HG02588 (cell line): ENCODE results near the gene SYN1.

ENCODE experiments used
- ATAC-seq: cut with Tn5 transposase; IDR thresholded peaks from one replicate; pipeline ENCODE4 v1.9.1; 2021; ENCODE audit warnings: mild to moderate bottlenecking, moderate library complexity; ENCODE audit not compliant: unreplicated experiment

Gene SYN1

GRCh38 chrX:47634871-47635575 lies 15.4 kb upstream of the SYN1 start:
- no peak for ATAC-seq

- no peak for ATAC-seq
These were observed 14.3 kb upstream of the SYN1 start for GRCh38 chrX:47633689-47634590.

DNA sequence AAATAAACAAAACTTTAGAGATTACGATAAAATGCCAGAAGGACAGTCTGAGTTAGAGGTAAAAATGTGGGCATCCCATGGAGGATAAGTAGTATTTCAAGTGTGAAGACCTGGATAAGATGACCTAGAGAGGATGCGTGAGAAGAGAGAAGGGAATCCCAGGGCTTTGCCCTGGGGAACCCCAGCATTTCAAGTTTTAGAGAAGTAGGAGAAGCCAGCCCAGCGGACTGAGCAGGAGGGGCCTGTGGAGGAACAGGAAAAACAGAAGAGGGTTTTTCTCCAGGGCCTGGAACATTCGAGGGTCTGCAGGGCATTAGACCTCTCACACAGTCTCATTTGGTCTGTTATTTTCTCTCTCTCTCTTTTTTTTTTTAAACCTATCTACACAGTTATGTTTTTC lies 13.0 kb upstream of the SYN1 start:
- no peak for ATAC-seq

DNA sequence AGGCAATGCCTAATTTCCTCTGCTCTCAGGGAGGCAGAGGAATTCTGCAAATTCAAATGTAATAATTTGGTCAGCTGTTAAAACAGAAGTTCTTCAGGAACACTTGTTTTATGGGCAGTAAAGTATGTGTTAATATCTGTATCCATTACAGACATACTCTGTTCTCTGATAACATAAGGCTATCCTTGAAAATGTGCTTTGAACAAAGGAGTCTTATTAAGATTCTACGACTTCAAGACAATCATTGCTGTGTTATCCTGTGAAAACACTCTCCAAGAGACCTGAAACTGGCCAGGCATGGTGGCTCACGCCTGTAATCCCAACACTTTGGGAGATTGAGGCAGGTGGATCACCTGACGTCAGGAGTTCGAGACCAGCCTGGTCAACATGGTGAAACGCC lies 12.0 kb upstream of the SYN1 start:
- ATAC-seq, result no peak

- no peak for ATAC-seq
These were observed 10.0 kb upstream of the SYN1 start, which contains the start of gene CFP for GRCh38 chrX:47629419-47630200. TSS of gene CFP (minus strand) at chrX:47629930. CDS start at chrX:47629844, 86 bp downstream.

DNA sequence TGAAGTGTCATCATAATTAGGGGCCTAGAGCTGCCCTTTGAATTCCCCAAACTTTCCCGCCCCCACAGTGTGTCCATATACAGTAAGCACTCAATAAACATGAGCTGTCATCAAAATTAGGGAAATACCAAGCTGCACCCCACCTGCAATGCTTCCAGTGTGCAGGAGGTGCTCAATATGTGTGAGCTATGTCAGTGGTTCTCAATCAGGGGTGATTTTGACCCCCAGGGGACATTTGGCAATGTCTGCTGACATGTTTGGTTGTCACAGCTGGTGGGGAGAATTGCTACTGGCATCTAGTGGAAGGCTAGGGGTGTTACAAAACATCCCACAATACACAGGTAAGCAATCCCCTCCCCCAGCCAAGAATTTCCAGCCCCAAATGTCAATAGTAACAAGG lies 9.3 kb upstream of the SYN1 start:
- ATAC-seq, result no peak

DNA sequence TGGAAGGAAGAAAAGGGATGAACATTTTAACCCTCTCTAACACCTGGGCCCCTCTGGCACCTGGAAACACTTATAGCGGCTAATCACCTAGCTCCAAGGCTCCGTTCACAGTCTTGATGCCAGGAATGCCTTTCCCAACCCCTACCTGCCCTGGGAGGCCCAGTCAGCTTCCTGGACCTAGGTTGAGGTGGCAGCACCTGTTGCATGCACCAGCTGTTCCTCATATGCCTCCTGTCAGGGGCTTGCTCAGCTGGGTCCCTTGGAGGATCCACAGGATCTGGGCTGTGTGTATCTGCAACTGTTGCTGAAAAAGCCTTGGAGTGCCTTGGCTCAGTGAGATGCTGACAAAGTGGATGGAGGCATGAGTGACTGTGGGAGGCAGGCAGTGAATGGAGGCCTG lies 5.7 kb upstream of the SYN1 start:
- ATAC-seq, result no peak

DNA sequence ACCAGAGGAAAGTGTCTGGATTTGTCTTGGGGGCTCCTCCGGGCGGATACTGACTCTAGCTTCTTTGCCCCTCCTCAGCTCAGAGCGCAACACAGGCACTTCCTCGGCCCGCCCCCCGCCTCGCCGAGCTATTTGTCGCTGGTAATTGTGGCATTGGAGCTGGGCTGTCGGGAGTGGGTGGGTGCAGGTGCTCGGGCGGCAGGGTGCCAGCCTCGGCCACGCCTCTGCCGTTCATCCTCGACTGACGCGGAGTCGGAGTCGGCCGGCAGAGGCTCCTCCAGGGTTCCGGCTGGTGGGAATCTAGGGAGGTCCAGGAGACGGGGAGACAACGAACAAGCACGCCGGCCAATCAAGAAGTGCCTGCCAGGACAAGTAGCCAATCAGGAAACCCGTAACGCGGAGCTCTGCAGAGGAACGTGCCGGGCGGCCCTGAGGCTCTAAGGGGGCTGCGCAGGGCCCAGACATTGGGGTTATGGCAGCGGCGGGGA lies 3.9 kb upstream of the SYN1 start:
- ATAC-seq, result no peak

- ATAC-seq, result no peak
These were observed 2.2 kb upstream of the SYN1 start for GRCh38 chrX:47621851-47622250.

- ATAC-seq, result no peak
These were observed 637 bp upstream of the SYN1 start for GRCh38 chrX:47620303-47620685.

DNA sequence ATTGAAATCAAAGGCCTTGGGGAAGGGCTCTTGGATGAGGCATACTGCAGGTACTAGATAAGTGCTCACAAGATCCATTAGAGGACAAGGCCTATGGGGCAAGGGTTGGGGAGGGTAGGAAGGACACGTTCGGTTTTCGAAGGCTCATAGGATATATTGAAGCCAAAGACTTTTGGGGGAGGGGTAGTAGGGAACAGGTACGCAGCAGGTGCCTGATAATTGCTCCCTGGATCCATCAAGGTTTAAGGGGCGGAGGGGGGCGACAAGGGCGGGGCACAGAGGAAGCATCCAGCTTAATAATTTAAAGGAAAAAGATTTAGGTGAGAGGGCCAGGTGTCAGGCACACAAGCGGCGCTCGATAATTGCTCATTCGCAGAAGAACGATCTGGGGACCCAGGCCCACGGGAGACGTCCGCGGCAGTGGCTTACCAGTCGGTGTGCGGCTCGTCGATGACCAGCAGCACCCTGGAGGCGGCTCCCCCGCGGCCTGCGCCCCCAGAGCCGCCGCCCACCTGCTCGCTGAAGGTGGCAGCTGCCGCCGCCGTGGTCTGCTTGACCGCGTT lies 653 bp downstream of the SYN1 start:
- ATAC-seq, result no peak

DNA sequence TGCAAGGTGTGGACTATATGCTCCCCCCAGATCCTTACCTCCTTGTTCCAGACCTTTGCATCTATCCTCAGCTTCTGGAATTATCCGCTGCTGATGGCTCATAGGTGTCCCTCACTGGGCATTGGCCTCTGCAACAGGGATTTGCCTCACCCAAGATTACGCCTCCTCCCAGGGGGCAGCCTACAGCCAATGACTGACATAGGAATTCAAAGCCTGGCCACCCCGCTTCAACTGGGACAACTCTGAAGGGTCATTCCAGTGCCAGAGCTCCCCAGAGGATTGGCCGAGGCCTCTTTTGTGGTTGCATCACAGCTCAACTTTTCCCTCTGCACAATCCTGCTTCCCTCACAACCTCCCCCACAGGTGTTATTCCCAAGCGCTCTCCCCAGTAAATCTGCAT lies 5.0 kb downstream of the SYN1 start:
- ATAC-seq, result no peak

DNA sequence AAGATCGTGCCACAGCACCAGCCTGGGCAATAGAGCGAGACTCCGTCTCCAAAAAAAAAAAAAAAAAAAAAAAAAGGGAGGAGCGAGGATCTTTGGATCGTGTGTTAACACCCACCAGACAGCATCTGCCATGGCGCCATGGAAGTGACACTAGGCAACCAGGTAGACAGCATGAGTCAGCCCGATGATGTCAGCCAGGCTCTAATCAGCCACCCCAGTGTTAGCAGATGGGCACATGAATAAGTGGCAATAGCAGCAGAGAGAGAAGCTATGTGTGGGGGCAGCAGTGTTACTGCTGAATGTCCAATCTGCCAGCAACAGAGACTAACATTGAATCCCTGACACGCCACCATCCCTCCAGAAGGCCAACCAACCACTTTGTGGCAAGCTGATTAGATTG lies 6.6 kb downstream of the SYN1 start:
- no peak for ATAC-seq

- ATAC-seq, result no peak
These were observed 7.2 kb downstream of the SYN1 start for GRCh38 chrX:47612418-47612817.

DNA sequence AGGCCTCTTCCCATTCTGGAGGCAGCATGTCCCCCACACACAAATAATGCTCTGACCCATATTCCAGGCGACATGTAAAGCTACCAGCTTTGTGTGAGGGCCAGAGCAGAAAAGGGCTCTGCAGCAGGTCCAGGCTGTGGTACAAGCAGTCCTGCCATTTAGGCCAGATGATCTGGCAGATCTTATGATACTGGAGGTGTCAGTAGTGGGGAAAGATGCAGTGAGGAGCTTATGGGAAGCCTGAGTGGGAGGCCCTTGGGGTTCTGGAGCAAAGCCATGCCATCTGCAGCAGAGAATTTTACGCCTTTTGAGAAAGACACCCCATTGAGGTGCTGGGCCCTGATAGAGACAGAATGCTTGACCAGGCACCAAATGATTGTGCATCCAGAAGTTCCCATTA lies 7.7 kb downstream of the SYN1 start:
- ATAC-seq, result no peak

GRCh38 chrX:47611489-47611888 lies 8.2 kb downstream of the SYN1 start:
- ATAC-seq, result no peak

- no peak for ATAC-seq
These were observed 9.1 kb downstream of the SYN1 start for GRCh38 chrX:47610511-47610910.

- ATAC-seq, result no peak
These were observed 11.4 kb downstream of the SYN1 start for GRCh38 chrX:47608130-47608810.

GRCh38 chrX:47607091-47607490 lies 12.6 kb downstream of the SYN1 start:
- no peak for ATAC-seq

DNA sequence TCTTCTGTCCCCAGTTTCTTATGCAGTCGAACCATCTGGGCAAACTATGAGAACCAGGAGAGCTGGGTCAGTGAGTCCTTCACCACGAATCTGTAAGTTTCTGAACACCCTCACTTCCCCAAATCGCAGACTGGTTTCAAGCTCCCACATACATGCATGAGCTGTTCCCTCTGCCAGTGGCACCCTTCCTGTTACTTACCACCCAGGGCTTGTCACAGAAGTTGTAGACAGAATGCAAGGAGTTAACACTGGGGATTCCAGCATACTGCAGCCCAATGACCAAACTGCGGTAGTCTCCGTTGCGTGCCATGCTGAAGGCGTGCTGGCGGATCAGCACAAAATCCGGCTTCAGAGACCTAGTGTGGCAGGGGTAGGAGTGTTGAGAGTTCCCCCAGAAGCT lies 14.6 kb downstream of the SYN1 start:
- ATAC-seq, result no peak
